Smooth muscle cell (in vitro differentiated cells): ENCODE data around the gene MARS2. TPM values are rescaled to one million over a fixed set of nuclear protein-coding genes. Genes with fewer than 3 reads are reported as not detected.
"Not testable (repeated sequence)": the region's sequence is repeated elsewhere in the genome, so short reads cannot be mapped to it uniquely, and the experiment has no call there.

Experiments
- DNase-seq: peaks from one replicate; lab custom pipeline; 2025; ENCODE audit not compliant: unreplicated experiment; lab: John Stamatoyannopoulos, UW
- H2AFZ ChIP-seq: fragments of 200-600 bp; sonication (generic); 2 replicates; pipeline ENCODE4 v1.6.0; 2016; ENCODE audit warnings: antibody characterized with exemption, low read depth, mild to moderate bottlenecking
- H3F3A ChIP-seq: fragments of 200-600 bp; sonication (generic); 2 replicates; pipeline ENCODE4 v1.6.0; 2017; ENCODE audit warnings: antibody characterized with exemption, low read depth
- H3K27ac ChIP-seq: fragments of 200-600 bp; sonication (generic); 2 replicates; pipeline ENCODE4 v1.5.1; 2016; ENCODE audit warnings: low read depth, mild to moderate bottlenecking
- H3K27me3 ChIP-seq: fragments of 200-600 bp; sonication (generic); 2 replicates; pipeline ENCODE4 v1.6.1; 2016; ENCODE audit warnings: low read depth, mild to moderate bottlenecking
- H3K36me3 ChIP-seq: fragments of 200-600 bp; sonication (generic); 2 replicates; pipeline ENCODE4 v1.5.1; 2016; ENCODE audit warnings: low read depth
- H3K4me1 ChIP-seq: fragments of 200-600 bp; sonication (generic); 2 replicates; pipeline ENCODE4 v1.5.1; 2016; ENCODE audit warnings: low read depth
- H3K4me2 ChIP-seq: fragments of 200-600 bp; sonication (generic); 2 replicates; pipeline ENCODE4 v1.6.0; 2016; ENCODE audit warnings: mild to moderate bottlenecking
- H3K4me3 ChIP-seq: fragments of 200-600 bp; sonication (generic); 2 replicates; pipeline ENCODE4 v1.5.1; 2016; ENCODE audit warnings: mild to moderate bottlenecking
- H3K79me2 ChIP-seq: fragments of 200-600 bp; sonication (generic); 2 replicates; pipeline ENCODE4 v1.6.0; 2016; ENCODE audit warnings: low read depth, mild to moderate bottlenecking
- H3K9ac ChIP-seq: fragments of 200-600 bp; sonication (generic); 2 replicates; pipeline ENCODE4 v1.6.0; 2016; ENCODE audit warnings: low read depth
- H3K9me3 ChIP-seq: fragments of 200-600 bp; sonication (generic); replicated peaks from 2 replicates; pipeline ENCODE4 v1.5.1; 2016; ENCODE audit warnings: low read depth
- H4K20me1 ChIP-seq: fragments of 200-600 bp; sonication (generic); 2 replicates; pipeline ENCODE4 v1.6.0; 2016; ENCODE audit warnings: low read depth
- CTCF ChIP-seq: fragments of 200-600 bp; sonication (generic); IDR thresholded peaks from 2 replicates; pipeline ENCODE4 v1.5.1; 2017; ENCODE audit warnings: borderline replicate concordance, mild to moderate bottlenecking, antibody characterized with exemption; ENCODE audit not compliant: insufficient read depth, poor library complexity, severe bottlenecking
- WGBS: methylation state at CpG from one replicate; pipeline ENCODE4 v1.1.7; 2016; ENCODE audit warnings: low lambda C conversion rate; 5-methylcytosine and 5-hydroxymethylcytosine counted together
- polyA plus RNA-seq: library from polyadenylated mRNA; unstranded; fragments of >200 nt; fragmentation: Nextera tagmentation; extraction: Ambion mirVana; gene quantifications from 2 replicates; pipeline ENCODE4 v1.2.1, GENCODE V29; 2016
- total RNA-seq: library from RNA; depleted of rRNA; stranded (reverse); fragments of >200 nt; gene quantifications from 2 replicates; pipeline ENCODE4 v1.2.3, GENCODE V29; 2014

Gene MARS2
- total and polyA plus RNA-seq, 2 experiments from 2014 or later, result 2.0 TPM; not detected in 1

GRCh38 chr2:197699724-197700123, 5.4 kb upstream of the MARS2 start:
- not testable (repeated sequence) for H3K9me3 ChIP-seq, H2AFZ ChIP-seq, H3K27ac ChIP-seq, H3F3A ChIP-seq, H3K79me2 ChIP-seq, H4K20me1 ChIP-seq, H3K27me3 ChIP-seq, H3K4me1 ChIP-seq, H3K4me2 ChIP-seq, DNase-seq, H3K9ac ChIP-seq, H3K4me3 ChIP-seq, H3K36me3 ChIP-seq

DNA sequence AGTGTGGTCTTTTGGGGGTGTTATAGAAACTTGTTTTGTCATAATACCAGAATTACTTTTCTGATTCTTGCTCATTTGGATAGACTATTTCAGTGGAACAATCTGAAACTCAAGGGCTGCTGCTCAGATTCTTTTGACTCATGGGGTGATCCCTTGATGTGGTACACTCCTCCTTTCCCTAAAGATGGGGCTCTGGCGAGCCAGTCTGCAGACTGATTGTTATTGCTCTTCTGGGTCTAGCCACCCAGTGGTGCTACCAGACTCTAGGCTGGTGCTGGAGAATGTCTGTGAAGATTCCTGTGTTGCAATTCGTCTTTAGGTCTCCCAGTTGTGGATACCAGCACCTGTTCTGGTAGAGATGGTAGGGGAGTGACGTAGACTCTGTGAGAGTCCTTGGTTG, 4.2 kb upstream of the MARS2 start:
- Histone ChIP-seq H3K9ac (no peak overlapping the region), H3K9me3 (no peaks in the 10 kb centered on the region), H3K27me3 (no peaks in the 10 kb centered on the region), H3K4me1 (peaks cover 5% of the 10 kb centered on the region), H3K4me2 (no peak overlapping the region), H3F3A (no peaks in the 10 kb centered on the region), H3K79me2 (peaks cover 1% of the 10 kb centered on the region), H4K20me1 (no peaks in the 10 kb centered on the region), H3K4me3 (no peak overlapping the region), H3K36me3 (no peaks in the 10 kb centered on the region), H2AFZ (no peak overlapping the region), H3K27ac (no peak overlapping the region)
- 92% methylated on average over 3 of the region's 3 CpGs for WGBS
- TF ChIP-seq CTCF, result no peak
- no peak for DNase-seq

DNA sequence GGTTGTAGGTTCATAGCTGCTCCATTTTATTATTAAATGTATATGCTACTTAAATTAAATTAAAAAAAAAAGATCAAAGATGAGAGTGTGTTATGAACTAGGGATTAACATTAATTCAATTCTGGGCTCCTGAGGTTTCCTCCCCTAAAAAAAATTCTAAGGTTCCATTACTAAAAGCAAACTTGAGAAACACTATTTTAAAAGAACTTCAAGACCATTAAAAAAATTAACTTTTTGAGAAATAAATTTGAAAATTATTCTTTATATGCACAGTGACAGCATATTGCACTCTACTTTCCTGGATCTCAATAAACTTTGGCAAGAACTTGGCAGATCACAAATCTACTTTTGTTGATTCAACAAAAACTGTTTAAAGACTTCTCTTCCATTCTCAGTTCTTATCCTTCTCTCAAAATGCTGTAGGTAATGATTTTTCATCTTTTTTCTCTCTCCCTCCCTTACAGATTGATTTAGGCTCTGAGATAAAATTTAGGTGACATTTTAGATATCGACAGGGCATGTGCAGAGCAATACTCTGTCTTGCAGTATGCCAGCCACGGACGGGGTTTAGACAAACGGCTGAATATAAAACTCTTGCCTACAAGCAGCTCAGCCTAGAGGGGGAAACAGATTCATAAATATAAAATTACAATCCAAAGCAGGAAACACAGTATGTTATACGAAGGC, 592 bp upstream of the MARS2 start:
- peaks cover 33% of the 10 kb centered on the region for H3K4me1 ChIP-seq
- peak overlapping the region; percentile 74 for H3K9ac ChIP-seq
- 1% methylated on average over 5 of the region's 5 CpGs for WGBS
- no peak for TF ChIP-seq CTCF
- no peaks in the 10 kb centered on the region for H3K27me3 ChIP-seq
- peak overlapping the region; percentile 89 for H3K4me2 ChIP-seq
- no peaks in the 10 kb centered on the region for H4K20me1 ChIP-seq
- no peaks in the 10 kb centered on the region for H3K36me3 ChIP-seq
- H3K27ac ChIP-seq, result peak overlapping the region; percentile 72
- H3K4me3 ChIP-seq, result peak overlapping the region; percentile 83
- H3F3A ChIP-seq, result no peaks in the 10 kb centered on the region
- DNase-seq, result no peak
- H3K79me2 ChIP-seq, result peaks cover 29% of the 10 kb centered on the region
- H3K9me3 ChIP-seq, result no peaks in the 10 kb centered on the region
- H2AFZ ChIP-seq, result peak overlapping the region; percentile 99

GRCh38 chr2:197705912-197706838, 1.0 kb downstream of the MARS2 start:
- H3K4me1 ChIP-seq, result peaks cover 33% of the 10 kb centered on the region
- 6% methylated on average over 38 of the region's 38 CpGs for WGBS
- peak overlapping the region; percentile 94 for H2AFZ ChIP-seq
- TF ChIP-seq CTCF, result no peak
- DNase-seq, result no peak
- peak overlapping the region; percentile 83 for H3K4me3 ChIP-seq
- H3K9ac ChIP-seq, result peak overlapping the region; percentile 44
- peaks cover 35% of the 10 kb centered on the region for H3K79me2 ChIP-seq
- H3K27ac ChIP-seq, result no peak overlapping the region
- H3K4me2 ChIP-seq, result peak overlapping the region; percentile 100
- H3K9me3 ChIP-seq, result no peaks in the 10 kb centered on the region
- H3K27me3 ChIP-seq, result no peaks in the 10 kb centered on the region
- no peaks in the 10 kb centered on the region for H4K20me1 ChIP-seq
- H3F3A ChIP-seq, result no peaks in the 10 kb centered on the region
- no peaks in the 10 kb centered on the region for H3K36me3 ChIP-seq
